GM18511 (cell line): ENCODE data around the gene TRMT2A.

ENCODE experiments used
- ATAC-seq: cut with Tn5 transposase; IDR thresholded peaks from one replicate; pipeline ENCODE4 v1.9.1; 2021; ENCODE audit warnings: mild to moderate bottlenecking, moderate library complexity; ENCODE audit not compliant: unreplicated experiment

TRMT2A gene

DNA sequence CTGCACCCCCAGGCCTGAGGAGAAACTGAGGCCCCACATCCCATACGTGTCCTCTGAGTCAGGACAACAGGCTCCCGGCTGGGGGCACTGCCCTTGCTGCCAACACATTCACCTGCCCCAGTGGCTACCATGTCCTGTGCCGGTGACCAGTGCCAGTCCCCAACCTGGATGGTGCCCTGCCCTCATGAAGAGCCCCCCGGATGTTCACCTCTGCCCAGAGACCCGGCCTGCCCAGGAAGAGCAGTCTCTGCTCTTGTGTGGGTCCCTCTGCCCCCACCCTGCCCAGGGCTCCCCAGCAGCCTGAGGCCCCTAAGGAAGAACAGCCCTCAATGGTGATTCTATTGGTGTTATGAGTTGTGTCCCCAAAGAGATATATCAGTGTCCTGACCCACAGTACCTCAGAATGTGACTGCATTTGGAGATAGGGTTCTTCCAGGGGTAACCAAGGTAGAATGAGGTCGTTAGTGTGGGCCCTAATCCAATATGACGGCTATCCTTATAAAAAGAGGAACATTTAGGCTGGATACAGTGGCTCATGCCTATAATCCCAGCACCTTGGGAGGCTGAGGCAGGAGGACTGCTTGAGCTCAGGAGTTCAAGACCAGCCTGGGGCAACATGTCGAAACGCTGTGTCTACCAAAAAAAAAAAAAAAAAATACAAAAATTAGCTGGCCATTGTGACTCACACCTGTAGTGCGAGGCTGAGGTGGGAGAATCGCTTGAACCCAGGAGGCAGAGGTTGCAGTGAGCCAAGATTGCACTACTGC, 50.2 kb downstream of the TRMT2A start:
- ATAC-seq: no peak

DNA sequence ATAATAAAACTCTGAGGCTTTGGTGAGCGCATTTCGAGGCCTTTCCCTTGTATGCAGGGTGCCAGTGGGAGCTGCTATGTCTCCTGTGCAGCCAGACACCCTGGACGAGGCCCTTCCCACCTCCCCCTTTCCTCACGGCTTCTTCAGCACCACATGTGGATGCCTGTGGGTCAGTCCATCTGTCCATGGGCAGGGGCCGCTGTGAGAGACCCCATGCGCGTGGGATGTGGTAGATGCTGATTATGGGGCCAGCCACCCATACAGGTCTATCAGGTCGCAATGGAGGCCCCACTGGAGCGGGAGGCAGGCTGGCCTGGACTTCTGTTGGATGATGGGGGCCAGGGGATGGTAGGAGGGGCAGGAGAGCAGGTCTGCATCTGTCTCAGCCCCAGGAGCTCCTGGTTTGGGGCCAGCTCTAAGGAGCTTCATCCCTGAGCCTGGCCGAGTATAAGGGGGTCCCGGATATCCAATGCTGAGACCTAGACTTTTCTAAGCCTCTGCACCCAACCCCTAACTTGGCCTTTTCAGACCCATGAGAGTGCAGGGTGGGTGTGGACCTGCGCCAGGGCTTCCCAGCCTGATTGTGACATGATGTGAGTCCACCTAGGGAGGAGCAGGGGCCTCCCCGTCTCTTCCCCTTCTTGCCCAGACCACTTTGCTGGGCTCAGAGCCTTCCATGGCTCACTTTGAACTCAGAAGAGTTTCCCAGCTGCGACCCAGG, 51.0 kb downstream of the TRMT2A start:
- no peak for ATAC-seq

GRCh38 chr22:20064545-20065262, 52.3 kb downstream of the TRMT2A start:
- no peak for ATAC-seq

- ATAC-seq: no peak
Observed at GRCh38 chr22:20064140-20064480, 52.9 kb downstream of the TRMT2A start.

DNA sequence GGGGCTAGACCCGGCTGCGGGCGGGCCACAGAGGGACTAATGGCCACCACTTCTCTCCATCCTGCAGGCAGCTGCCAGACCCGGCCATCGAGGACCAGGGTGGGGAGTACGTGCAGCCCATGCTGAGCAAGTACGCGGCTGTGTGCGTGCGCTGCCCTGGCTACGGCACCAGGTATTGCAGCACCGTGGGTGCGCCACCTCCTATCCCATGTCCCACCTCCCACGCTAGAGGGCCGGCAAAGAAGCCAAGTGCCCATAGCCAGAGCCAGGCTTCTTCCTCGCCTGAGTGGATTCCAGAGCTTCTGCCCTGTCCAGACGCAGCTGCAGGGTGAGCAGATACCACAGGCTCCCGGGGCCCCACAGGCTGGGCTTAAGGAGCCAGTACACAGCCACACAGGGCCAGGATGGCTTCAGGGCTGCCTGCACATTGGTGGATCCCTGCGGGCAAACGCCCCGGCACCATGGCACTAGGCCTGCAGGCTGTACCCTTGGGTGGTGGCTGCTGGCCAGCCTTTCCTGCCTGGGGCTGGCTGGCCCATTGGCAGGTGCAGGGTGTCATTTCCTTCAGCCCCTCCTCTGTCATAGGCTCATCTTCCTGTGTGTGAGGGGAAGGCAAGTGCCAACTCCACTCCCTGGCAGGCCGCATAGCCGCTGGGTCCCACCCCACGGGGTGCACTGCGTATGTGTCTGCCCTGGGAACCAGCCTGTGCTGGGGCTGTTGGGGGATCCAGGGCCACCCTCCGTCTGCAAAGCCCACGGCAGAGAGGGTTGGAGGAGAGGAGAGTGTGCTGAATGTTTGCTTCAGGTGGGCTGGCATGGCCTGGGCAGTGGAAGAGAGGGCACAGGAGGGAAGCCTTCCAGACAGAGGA, 53.5 kb downstream of the TRMT2A start:
- ATAC-seq: no peak

GRCh38 chr22:20062766-20063083, 54.3 kb downstream of the TRMT2A start:
- ATAC-seq: no peak

GRCh38 chr22:20062043-20062765, 54.8 kb downstream of the TRMT2A start:
- no peak for ATAC-seq
